GM18517 (cell line): Measurements from ENCODE around the gene MPEG1.

Experiments
- ATAC-seq: cut with Tn5 transposase; IDR thresholded peaks from one replicate; pipeline ENCODE4 v1.9.1; 2021; ENCODE audit warnings: mild to moderate bottlenecking, moderate library complexity; ENCODE audit not compliant: unreplicated experiment

MPEG1 gene

DNA sequence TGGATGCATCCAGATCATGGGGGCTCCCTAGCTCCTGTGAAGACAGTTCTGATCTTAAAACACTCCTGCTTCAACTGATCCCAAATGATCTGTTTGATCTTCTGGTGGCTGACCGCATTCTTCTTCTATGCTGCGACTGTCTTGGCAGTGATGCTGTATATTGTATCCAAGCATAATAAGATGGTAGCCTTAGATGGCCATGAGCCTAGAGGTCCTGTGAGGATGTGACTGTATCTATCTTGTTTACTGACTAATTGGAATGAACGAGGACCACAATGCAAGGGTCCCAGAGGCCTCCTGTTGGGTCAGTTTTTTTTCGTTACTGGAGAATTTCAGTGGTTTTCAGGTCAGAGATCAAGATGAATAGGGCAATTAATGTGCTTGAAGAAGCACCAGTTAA, 7.1 kb upstream of the MPEG1 start:
- ATAC-seq: no peak

DNA sequence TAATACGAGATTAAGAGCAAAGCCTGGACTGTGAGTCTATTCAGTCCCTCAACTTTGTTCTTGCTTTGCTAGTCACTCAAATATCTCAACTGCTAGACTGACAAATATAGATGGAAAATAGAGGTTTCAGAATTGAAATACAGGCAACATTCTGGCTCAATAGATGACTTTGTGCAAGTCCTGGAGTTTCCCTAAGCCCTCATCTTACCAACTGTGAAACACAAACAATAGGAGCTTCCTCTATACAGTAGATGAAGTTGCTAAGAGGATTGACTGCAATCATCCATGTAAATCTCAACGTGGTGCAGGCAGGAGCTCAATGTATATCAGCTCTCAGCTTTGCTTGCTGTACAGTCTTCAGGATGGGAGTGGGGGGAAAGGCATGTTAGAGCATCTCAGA, 6.2 kb upstream of the MPEG1 start:
- ATAC-seq: no peak

DNA sequence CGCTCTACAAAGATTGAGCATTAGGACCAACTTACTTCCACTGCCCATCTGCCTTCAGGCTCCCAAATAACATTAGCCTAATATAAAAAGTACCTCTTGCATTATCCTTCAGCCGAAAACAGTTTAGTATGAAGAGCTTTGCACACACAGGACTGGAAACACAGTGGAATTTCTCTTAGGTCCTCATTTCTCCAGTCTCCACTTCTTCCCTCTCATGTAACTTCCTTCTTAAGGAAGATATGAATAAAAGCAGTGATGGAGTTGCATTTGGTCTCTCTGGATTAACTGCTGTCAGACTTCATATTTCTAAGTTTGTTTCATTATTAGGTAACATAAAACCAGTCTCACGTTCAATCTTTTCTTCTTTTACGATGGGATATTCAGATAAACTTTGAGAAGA, 5.6 kb upstream of the MPEG1 start:
- no peak for ATAC-seq

GRCh38 chr11:59216641-59217564, 4.2 kb upstream of the MPEG1 start:
- peak; percentile 91 for ATAC-seq

DNA sequence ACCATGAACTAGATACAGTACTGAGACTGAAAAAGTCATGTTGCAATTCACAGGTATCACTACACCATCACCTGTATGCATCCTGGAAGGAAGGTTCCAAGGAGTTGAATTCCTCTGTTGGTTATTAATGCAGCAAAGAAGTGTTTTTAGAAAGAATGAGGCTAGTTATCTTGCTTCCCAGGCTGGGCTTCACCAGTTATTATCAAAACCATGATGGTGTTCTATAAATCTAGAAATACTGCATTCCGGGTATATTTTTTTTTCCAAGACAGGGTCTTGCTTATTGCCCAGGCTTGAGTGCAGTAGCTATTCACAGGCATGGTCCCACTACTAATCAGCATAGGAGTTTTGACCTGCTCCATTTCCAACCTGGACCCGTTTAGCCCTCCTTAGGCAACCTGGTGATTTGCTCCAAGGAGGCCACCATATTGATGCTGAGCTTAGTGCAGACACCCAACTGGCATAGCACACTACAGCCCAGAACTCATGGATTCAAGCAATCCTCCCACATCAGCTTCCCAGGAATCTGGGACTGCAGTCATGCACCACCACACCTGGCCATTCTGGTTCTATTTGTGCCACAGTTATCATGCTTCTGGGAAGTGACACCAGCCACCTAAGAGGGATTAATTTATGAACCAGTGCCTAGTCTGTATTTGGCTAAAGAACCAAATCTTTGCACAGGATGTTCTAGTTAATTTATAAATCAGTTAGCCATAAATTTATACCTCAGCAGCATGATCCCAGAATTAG, 1.6 kb upstream of the MPEG1 start:
- no peak for ATAC-seq

GRCh38 chr11:59212222-59212621, 505 bp downstream of the MPEG1 start:
- no peak for ATAC-seq

DNA sequence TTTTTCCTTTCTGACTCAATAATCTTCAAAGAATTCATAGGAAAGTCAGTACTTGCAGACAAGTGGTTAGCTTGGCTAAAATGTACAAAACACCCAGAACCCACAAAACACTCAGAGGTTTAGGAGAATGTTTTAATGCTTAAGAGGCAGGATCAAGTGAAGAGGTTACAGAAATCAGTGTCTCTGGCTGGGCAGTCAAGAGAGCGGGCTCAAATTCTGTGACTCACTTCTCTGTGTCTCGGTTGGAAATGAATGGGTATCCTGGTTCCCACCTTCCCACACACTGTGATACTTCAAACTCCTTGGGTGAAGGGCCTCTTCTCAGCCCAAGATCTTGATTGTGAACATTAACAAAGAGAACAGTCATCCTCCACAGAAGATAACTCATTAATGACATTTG, 3.8 kb downstream of the MPEG1 start:
- no peak for ATAC-seq

- ATAC-seq: peak; percentile 81
Observed at GRCh38 chr11:59207988-59208451, 4.7 kb downstream of the MPEG1 start.

- ATAC-seq: no peak
Observed at GRCh38 chr11:59206635-59207034, 6.1 kb downstream of the MPEG1 start.

GRCh38 chr11:59205648-59206047, 7.1 kb downstream of the MPEG1 start:
- no peak for ATAC-seq

DNA sequence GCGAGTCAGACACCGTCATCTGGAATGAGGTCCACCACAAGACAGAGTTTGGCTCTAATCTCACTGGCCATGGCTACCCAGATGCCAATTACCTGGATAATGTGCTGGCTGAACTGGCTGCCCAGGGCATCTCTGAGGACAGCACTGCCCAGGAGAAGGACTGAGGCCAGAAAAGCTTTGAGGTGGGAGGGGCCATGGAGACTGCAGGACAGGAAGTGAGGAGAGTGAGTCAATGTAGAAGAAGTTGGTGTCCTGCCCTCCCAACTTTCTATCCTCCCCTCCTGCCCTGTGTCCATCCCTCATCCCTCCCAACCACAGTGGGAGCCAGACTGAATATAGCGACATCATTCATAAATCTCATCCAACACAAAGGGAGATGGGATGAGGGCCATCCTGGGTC, 8.0 kb downstream of the MPEG1 start:
- no peak for ATAC-seq

DNA sequence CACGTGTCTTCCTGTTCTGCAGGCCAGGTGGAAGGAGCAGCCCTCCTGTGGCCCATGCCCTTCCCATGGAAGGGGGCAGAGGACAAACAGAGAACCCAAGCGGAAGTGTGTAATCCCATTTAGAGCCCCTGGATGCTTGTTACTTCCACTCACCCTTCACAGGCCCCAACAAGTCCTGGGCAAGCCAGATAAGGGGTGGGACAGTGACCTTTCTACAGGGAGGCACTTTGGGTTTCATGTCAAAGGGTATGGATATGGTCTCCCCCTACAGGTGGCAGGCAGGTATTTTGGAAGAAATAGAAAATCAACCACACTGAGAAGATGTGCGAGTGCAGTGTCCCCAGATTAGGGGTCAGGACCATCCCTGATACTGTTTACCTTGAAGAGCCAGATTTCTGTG, 11.4 kb downstream of the MPEG1 start:
- no peak for ATAC-seq

- ATAC-seq: no peak
Observed at GRCh38 chr11:59200423-59200746, 12.3 kb downstream of the MPEG1 start.

DNA sequence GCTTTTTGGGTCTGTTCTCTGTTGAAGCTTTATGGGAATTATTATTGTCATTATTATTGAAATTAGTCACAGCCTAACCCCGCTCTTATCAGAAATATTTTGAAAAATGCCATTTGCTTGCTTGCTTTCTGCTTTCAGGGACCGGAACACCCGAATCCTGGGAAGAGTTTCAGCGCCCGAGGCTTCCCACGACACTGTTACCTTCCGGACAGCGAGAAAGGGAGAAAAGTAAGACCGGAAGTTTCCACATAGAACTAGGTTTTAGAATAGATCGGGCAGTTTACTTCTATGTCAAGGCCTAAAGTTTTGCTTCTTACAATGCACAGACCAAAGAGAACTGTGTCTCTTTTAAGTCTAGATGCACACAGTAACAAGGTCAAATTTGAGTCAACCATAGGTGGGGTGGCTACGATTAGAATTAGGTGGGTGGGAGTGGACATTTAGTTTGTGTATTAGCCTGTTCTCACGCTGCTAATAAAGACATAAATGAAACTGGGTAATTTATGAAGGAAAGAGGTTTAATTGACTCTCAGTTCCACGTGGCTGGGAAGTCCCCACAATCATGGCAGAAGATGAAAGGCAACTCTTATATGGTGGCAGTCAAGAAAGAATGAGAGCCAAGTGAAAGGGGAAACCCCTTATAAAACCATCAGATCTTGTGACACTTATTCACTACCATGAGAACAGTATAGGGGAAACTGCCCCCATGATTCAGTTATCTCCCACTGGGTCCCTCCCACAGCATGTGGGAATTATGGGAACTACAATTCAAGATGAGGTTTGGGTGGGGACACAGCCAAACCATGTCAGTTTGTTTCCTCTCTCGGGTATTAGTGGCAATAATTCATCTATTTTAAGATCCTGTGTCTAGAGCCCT, 12.9 kb downstream of the MPEG1 start:
- ATAC-seq: peak; percentile 66

- no peak for ATAC-seq
Observed at GRCh38 chr11:59198726-59199125, 14.0 kb downstream of the MPEG1 start.

DNA sequence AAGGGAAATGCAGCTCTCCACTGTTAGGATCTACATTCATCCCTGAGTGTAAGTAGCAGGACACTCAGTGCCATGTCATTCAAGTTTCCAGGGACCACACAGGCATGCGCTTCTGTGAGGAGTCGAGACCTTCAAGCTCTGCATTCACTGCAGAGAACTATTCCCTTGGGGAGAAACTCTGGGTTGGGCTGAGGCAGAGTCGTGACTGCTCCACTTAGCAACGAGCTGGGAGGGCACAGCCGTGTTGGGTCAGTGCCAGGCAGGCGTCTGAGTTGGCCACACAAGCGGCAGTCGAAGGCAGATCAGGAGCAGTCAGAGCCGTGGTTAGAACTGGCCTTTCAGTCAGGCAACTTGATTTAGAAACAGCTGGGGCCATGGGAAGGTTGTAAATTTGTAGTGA, 14.7 kb downstream of the MPEG1 start:
- ATAC-seq: no peak

GRCh38 chr11:59196777-59197176, 15.9 kb downstream of the MPEG1 start:
- ATAC-seq: no peak

- no peak for ATAC-seq
Observed at GRCh38 chr11:59195586-59195985, 17.1 kb downstream of the MPEG1 start.

DNA sequence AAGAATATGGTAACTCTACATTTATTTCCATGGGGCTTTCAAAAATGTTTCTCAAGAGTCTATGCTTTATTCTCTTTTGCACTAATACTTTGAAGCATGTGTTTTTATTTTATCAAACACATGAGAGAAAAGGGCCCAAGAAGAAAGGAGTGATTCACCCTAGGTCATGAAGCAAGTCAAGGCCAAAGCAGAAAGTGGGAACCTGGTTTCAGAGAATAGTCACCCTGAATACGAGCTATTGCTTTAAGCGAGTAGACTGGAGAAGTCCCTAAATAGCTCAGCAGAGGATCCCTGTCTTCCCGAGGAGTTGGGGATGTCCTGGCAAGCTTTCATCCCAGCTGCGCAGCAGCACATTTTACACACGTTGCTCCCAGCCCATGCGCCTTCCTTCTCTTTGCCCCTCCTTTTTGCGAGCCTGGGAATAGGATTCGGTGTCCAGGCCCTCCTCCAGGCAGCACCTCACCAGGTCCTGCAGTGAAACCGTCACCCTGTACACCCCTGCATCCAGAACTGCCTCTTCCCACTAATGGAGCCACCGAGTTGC, 19.1 kb downstream of the MPEG1 start:
- no peak for ATAC-seq

DNA sequence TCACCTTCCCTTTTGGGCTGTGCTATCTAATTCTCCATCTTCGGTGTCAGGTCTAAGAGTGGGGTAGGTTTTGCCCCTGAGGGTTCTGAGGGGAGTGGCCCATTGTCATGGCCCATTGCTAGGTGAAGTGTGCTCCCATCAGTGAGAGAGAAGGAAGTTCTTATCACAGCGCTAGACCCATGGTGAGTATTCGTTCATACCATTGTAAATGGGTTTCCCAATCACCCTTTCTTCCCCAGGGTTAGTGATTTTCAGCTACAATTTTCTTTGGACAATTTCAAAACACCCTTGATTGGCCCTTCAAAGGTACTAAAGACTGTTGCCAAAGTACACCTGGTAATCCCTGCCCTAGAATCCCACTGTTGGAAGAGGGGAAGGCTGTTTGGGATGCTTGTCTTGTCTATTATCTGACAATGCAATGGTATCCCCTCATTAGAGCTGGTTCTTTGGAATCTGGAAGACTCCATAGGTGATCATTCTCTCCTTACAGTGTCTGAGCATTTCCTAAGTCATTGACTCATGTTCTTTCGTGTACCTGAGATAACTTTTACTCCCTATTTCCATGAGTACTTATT, 20.2 kb downstream of the MPEG1 start:
- no peak for ATAC-seq

DNA sequence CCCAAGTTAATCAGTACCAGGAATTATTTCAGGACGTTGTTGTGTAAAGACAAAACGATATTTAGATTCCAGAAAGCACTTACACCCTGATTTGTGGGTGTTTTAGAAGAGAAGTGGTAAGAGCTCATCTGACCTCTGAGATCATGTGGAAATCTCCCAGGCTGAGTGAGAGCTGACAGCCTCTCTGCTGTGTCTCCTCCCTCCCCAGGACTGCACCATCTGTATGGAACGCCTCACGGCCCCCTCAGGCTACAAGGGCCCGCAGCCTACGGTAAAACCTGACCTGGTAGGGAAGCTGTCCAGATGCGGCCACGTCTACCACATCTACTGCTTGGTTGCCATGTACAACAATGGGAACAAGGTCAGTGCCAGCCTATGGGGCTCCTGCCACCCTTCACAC, 20.8 kb downstream of the MPEG1 start:
- ATAC-seq: no peak
